Loucy (cell line): ENCODE data around the gene VWF.
"Not testable (repeated sequence)": the region's sequence is repeated elsewhere in the genome, so short reads cannot be mapped to it uniquely, and the experiment has no call there.

Experiments
- H2AFZ ChIP-seq: fragments of 200-600 bp; sonication (generic); 2 replicates; pipeline ENCODE4 v1.6.0; 2016; ENCODE audit warnings: antibody characterized with exemption, mild to moderate bottlenecking, low read length, moderate library complexity
- H3F3A ChIP-seq: fragments of 200-600 bp; 2 replicates; pipeline ENCODE4 v1.6.0; 2016; ENCODE audit warnings: antibody characterized with exemption, low read depth, mild to moderate bottlenecking
- H3K27me3 ChIP-seq: fragments of 200-600 bp; sonication (generic); 2 replicates; pipeline ENCODE4 v1.6.1; 2014; ENCODE audit warnings: low read length, mild to moderate bottlenecking; ENCODE audit not compliant: insufficient read depth, poor library complexity, severe bottlenecking
- H3K36me3 ChIP-seq: fragments of 200-600 bp; sonication (generic); 2 replicates; pipeline ENCODE4 v1.6.1; 2016; ENCODE audit warnings: low read length; ENCODE audit not compliant: insufficient read depth
- H3K4me1 ChIP-seq: fragments of 200-600 bp; sonication (generic); 2 replicates; pipeline ENCODE4 v1.5.1; 2014; ENCODE audit warnings: low read length, mild to moderate bottlenecking; ENCODE audit not compliant: insufficient read depth, poor library complexity, severe bottlenecking
- H3K4me2 ChIP-seq: fragments of 200-600 bp; sonication (generic); 2 replicates; pipeline ENCODE4 v1.6.0; 2014; ENCODE audit warnings: antibody characterized with exemption, low read length, low read depth, mild to moderate bottlenecking; ENCODE audit not compliant: poor library complexity, severe bottlenecking
- H3K4me3 ChIP-seq: fragments of 200-600 bp; sonication (generic); 2 replicates; pipeline ENCODE4 v1.5.1; 2014; ENCODE audit warnings: low read length, mild to moderate bottlenecking, mixed read lengths; ENCODE audit not compliant: poor library complexity, severe bottlenecking
- H3K79me2 ChIP-seq: fragments of 200-600 bp; sonication (generic); 2 replicates; pipeline ENCODE4 v1.6.1; 2014; ENCODE audit warnings: low read length; ENCODE audit not compliant: insufficient read depth
- H3K9ac ChIP-seq: fragments of 200-600 bp; sonication (generic); 2 replicates; pipeline ENCODE4 v1.6.0; 2014; ENCODE audit warnings: mild to moderate bottlenecking, low read depth, low read length, moderate library complexity; ENCODE audit not compliant: poor library complexity, severe bottlenecking
- H3K9me2 ChIP-seq: fragments of 200-600 bp; sonication (generic); replicated peaks from 2 replicates; pipeline ENCODE4 v1.6.1; 2016; ENCODE audit warnings: low read depth, low read length, mixed read lengths
- H3K9me3 ChIP-seq: fragments of 200-600 bp; sonication (generic); 2 replicates; pipeline ENCODE4 v1.6.1; 2014; ENCODE audit warnings: mild to moderate bottlenecking, antibody characterized with exemption, low read length, low read depth; ENCODE audit not compliant: insufficient read depth
- H4K20me1 ChIP-seq: fragments of 200-600 bp; sonication (generic); 2 replicates; pipeline ENCODE4 v1.6.0; 2014; ENCODE audit warnings: antibody characterized with exemption, low read length, mild to moderate bottlenecking; ENCODE audit not compliant: insufficient read depth, poor library complexity, severe bottlenecking
- CTCF ChIP-seq: fragments of 200-600 bp; sonication (generic); conservative IDR thresholded peaks from 2 replicates; pipeline ENCODE4 v1.5.1; 2014; ENCODE audit warnings: mild to moderate bottlenecking, antibody characterized with exemption, low read length
- EZH2phosphoT487 ChIP-seq: fragments of 200-600 bp; IDR thresholded peaks from 2 replicates; pipeline ENCODE4 v1.6.1; 2018; ENCODE audit warnings: antibody characterized with exemption, mild to moderate bottlenecking, moderate library complexity, borderline replicate concordance

The VWF gene

DNA sequence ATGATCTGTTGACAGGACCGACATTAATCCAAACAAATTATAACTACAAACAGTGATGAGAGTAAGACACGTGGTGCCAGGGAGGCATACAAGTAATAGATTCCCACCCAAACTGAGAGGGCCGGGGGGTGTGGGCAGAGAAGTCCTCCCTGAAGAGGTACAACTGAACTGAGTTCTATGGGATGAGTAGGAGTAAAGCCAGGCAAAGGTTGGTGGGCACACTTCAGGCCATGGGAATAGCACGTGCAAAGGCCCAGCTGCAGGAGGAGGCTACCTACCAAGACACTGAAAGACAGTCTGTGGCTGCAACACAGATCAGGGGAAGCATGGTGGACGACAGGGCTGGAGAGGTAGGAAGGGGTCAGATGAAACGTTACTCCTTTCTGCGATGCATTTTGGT, 22.0 kb upstream of the VWF start:
- Histone ChIP-seq H3K4me1 (peaks cover 7% of the 10 kb centered on the region), H3F3A (no peaks in the 10 kb centered on the region), H4K20me1 (no peaks in the 10 kb centered on the region), H2AFZ (no peak overlapping the region), H3K27me3 (no peaks in the 10 kb centered on the region), H3K36me3 (no peaks in the 10 kb centered on the region), H3K9me2 (no peaks in the 10 kb centered on the region), H3K4me2 (no peak overlapping the region), H3K9ac (no peak overlapping the region), H3K4me3 (no peak overlapping the region), H3K9me3 (no peaks in the 10 kb centered on the region), H3K79me2 (no peaks in the 10 kb centered on the region)
- no peak for TF ChIP-seq EZH2phosphoT487
- TF ChIP-seq CTCF, result no peak

DNA sequence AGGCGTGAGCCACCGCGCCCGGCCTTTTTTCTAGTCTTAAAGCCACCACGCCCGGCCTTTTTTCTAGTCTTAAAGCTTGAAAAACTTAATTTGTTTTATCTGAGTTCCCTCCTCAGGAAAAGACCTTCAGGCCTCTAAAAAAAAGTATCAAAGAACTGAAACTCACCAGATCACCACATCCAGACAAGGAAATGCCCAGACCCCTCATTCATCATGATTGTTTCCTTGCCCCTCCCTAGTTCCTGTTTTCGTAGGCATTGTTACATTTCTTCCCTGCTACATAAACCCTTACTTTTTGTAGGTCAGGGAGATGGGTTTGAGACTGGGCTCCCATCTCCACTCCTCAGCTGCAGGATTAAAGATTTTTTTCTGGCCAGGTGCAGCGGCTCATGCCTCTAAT, 21.1 kb upstream of the VWF start:
- Histone ChIP-seq H3K9ac (no peak overlapping the region), H3K4me3 (no peak overlapping the region), H3K79me2 (no peaks in the 10 kb centered on the region), H4K20me1 (no peaks in the 10 kb centered on the region), H3F3A (no peaks in the 10 kb centered on the region), H3K36me3 (no peaks in the 10 kb centered on the region), H3K4me2 (no peak overlapping the region), H3K9me2 (no peaks in the 10 kb centered on the region), H2AFZ (no peak overlapping the region), H3K4me1 (peaks cover 17% of the 10 kb centered on the region), H3K9me3 (no peaks in the 10 kb centered on the region), H3K27me3 (no peaks in the 10 kb centered on the region)
- no peak for TF ChIP-seq EZH2phosphoT487
- no peak for TF ChIP-seq CTCF

DNA sequence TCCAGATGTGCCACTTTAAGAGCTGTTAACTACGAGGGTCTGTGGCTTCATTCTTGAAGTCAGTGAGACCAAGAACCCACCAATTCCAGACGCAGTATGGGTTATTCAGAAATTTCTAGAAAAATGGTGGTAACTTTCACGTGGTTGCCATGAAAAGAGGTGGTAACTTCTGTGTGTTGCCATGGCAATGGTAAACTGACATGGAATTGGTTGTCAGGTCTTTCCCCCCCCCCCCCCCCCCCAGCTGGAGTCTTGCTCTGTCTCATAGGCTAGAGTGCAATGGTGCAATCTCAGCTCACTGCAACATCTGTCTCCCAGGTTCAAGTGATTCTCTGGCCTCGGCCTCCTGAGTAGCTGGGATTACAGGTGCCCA, 18.8 kb upstream of the VWF start:
- Histone ChIP-seq H4K20me1 (no peaks in the 10 kb centered on the region), H3K4me2 (no peak overlapping the region), H3K9me3 (no peaks in the 10 kb centered on the region), H3F3A (no peaks in the 10 kb centered on the region), H3K36me3 (no peaks in the 10 kb centered on the region), H3K9ac (no peak overlapping the region), H3K27me3 (no peaks in the 10 kb centered on the region), H3K9me2 (no peaks in the 10 kb centered on the region), H3K79me2 (no peaks in the 10 kb centered on the region), H2AFZ (no peak overlapping the region), H3K4me1 (peaks cover 25% of the 10 kb centered on the region), H3K4me3 (no peak overlapping the region)
- TF ChIP-seq EZH2phosphoT487, result no peak
- no peak for TF ChIP-seq CTCF

DNA sequence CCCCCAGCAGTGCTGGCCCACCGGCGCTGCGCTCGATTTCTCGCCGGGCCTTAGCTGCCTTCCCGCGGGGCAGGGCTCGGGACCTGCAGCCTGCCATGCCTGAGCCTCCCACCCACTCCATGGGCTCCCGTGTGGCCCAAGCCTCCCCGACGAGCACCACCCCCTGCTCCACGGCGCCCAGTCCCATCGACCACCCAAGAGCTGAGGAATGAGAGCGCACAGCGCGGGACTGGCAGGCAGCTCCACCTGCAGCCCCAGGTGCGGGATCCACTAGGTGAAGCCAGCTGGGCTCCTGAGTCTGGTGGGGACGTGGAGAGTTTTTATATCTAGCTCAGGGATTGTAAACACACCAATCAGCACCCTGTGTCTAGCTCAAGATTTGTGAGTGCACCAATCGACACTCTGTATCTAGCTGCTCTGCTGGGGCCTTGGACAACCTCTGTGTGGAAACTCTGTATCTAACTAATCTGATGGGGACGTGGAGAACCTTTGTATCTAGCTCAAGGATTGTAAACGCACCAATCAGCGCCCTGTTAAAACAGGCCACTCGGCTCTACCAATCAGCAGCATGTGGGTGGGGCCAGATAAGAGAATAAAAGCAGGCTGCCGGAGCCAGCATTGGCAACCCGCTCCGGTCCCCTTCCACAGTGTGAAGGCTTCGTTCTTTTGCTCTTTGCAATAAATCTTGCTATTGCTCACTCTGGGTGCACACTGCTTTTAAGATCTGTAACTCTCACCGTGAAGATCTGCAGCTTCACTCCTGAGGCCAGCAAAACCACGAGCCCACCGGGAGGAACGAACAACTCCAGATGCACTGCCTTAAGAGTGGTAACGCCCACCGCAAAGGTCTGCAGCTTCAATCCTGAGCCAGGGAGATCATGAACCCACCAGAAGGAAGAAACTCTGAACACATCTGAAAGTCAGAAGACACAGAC, 18.2 kb upstream of the VWF start:
- H3F3A ChIP-seq, H3K36me3 ChIP-seq, H3K9ac ChIP-seq, H3K4me3 ChIP-seq, H2AFZ ChIP-seq, H3K27me3 ChIP-seq, H3K4me2 ChIP-seq, H3K9me2 ChIP-seq, H3K79me2 ChIP-seq, H4K20me1 ChIP-seq, H3K9me3 ChIP-seq: not testable (repeated sequence)
- H3K4me1 ChIP-seq, result peaks cover 25% of the 10 kb centered on the region

- peaks cover 25% of the 10 kb centered on the region for H3K4me1 ChIP-seq
- not testable (repeated sequence) for H4K20me1 ChIP-seq, H3F3A ChIP-seq, H3K4me2 ChIP-seq, H3K9ac ChIP-seq, H3K4me3 ChIP-seq, H3K27me3 ChIP-seq, H3K9me2 ChIP-seq, H3K79me2 ChIP-seq, H3K36me3 ChIP-seq, H3K9me3 ChIP-seq
- peak overlapping the region; percentile 58; the same call in 1 of the 2 replicates for H2AFZ ChIP-seq
Measured at GRCh38 chr12:6141731-6142367, 17.4 kb upstream of the VWF start.
